ENCODE results near the gene TMED7.

- no peak for TF ChIP-seq POLR2A (IDR thresholded peaks at IDR 0.05)
- no peak for TF ChIP-seq CTCF (IDR thresholded peaks at IDR 0.05)
These were observed 11.7 kb upstream of the TMED7 start for GRCh38 chr5:115637507-115637906.

Data from heart left ventricle (tissue), 13 donors.